ENCODE data around the gene ARHGAP6.

GRCh38 chrX:11397680-11398079 lies 268.0 kb downstream of the ARHGAP6 start:
- TF ChIP-seq, protein P1, sequence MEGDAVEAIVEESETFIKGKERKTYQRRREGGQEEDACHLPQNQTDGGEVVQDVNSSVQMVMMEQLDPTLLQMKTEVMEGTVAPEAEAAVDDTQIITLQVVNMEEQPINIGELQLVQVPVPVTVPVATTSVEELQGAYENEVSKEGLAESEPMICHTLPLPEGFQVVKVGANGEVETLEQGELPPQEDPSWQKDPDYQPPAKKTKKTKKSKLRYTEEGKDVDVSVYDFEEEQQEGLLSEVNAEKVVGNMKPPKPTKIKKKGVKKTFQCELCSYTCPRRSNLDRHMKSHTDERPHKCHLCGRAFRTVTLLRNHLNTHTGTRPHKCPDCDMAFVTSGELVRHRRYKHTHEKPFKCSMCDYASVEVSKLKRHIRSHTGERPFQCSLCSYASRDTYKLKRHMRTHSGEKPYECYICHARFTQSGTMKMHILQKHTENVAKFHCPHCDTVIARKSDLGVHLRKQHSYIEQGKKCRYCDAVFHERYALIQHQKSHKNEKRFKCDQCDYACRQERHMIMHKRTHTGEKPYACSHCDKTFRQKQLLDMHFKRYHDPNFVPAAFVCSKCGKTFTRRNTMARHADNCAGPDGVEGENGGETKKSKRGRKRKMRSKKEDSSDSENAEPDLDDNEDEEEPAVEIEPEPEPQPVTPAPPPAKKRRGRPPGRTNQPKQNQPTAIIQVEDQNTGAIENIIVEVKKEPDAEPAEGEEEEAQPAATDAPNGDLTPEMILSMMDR (IDR thresholded peaks at IDR 0.05), result no peak
- no peak for TF ChIP-seq POLR2AphosphoS5 (IDR thresholded peaks at IDR 0.05)
- TF ChIP-seq POLR2A (IDR thresholded peaks at IDR 0.05), result no peak
- TF ChIP-seq EP300 (IDR thresholded peaks at IDR 0.05), result no peak

All from upper lobe of left lung (tissue), 4 donors.